ENCODE measurements around the gene KDM5A. TPM values are rescaled to one million over a fixed set of nuclear protein-coding genes. Genes with fewer than 3 reads are reported as not detected.
A peak's percentile ranks its signal among the peaks of the same experiment; 100 is the strongest.

The KDM5A gene
- total and polyA plus RNA-seq, 10 of the 15 experiments (the other 5 are each of a cell fraction or from before 2014, with no cell fraction given) = 9.0 to 59.9 (median 27.7) TPM

DNA sequence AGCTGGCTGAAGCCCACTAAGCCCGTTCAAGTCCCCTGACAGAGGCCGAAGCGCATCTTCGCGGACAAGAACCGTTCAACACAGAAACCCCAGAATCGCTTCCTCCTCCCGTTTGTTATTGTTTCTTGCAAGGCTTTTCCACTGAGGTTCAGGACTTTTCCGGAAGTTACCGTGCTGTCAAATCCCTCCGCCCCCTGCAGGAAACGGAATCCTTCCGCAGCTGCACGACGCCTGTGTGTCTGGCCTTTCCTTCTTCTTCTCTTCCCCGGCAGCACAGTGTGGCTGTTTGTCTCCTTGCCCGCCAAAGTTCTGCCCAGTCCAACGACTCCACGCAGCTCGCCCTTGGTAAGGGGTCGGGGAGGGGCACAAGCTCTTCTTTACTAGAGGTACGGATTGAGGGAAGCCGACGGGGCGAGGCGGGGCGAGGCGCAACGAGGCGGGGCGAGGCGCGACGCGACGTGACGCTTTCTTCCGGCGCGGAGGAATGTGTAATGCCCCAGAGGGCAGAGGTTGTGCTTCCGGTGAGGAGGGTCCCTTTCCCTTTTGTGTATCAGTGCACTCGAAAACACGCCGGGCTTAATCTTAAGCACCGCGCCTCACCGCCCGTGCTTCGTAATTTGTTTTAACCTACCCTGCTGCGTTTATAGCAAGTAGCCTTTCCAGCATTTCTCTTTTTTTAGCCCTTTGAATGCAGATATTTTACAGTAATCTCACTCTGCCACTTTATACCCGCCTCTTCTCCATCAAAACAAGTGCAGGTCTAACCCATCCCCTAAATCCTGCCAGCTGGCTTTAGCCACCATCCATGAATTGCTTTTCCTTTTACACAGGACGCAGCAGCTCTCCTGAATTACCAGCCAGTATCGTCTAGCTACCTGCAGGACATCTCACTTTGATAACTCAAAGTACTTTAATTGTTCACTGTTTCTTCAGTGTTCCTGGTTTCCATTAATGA lies at the start of gene KDM5A (continued):
- peak in 1 of 2 experiments; percentile 87; a peak in 2 of 4 replicates for TF ChIP-seq SRF (IDR thresholded peaks at IDR 0.05; ENCODE audit: low read depth in 2 of 2, low read length in 2 of 2)
- TF ChIP-seq STAT1 (conservative IDR thresholded peaks at IDR 0.05) = peak; percentile 95; the same call in 1 of the 2 replicates
- TF ChIP-seq SMARCA5 (IDR thresholded peaks at IDR 0.05) = peak; percentile 88; the same call in 1 of the 2 replicates
- peak; percentile 38 to 52; a peak in 2 of 4 replicates for TF ChIP-seq BHLHE40 (IDR thresholded peaks at IDR 0.05; ENCODE audit: borderline replicate concordance in 1 of 2, low read depth in 2 of 2, low read length in 1 of 2)
- peak; percentile 96 for TF ChIP-seq TAF1 (IDR thresholded peaks at IDR 0.05; ENCODE audit: borderline replicate concordance, low read depth, low read length)
- TF ChIP-seq FOS (IDR thresholded peaks at IDR 0.05; ENCODE audit: borderline replicate concordance, extremely low read depth, insufficient read length) = no peak
- peak; percentile 83 for TF ChIP-seq POU2F2 (IDR thresholded peaks at IDR 0.05; ENCODE audit: borderline replicate concordance, low read depth, low read length)
- peak; percentile 78 for TF ChIP-seq EED (IDR thresholded peaks at IDR 0.05; ENCODE audit: low read depth)
- peak; percentile 95 for TF ChIP-seq SIN3A (IDR thresholded peaks at IDR 0.05; ENCODE audit: low read depth, low read length)
- TF ChIP-seq JUNB (IDR thresholded peaks at IDR 0.05) = no peak
- peak; percentile 98 for TF ChIP-seq CREB1 (IDR thresholded peaks at IDR 0.05; ENCODE audit: low read depth)
- peak; percentile 98 for TF ChIP-seq CHD2 (IDR thresholded peaks at IDR 0.05; ENCODE audit: borderline replicate concordance, low read depth, low read length)
- TF ChIP-seq, protein P1, sequence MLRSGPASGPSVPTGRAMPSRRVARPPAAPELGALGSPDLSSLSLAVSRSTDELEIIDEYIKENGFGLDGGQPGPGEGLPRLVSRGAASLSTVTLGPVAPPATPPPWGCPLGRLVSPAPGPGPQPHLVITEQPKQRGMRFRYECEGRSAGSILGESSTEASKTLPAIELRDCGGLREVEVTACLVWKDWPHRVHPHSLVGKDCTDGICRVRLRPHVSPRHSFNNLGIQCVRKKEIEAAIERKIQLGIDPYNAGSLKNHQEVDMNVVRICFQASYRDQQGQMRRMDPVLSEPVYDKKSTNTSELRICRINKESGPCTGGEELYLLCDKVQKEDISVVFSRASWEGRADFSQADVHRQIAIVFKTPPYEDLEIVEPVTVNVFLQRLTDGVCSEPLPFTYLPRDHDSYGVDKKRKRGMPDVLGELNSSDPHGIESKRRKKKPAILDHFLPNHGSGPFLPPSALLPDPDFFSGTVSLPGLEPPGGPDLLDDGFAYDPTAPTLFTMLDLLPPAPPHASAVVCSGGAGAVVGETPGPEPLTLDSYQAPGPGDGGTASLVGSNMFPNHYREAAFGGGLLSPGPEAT (IDR thresholded peaks at IDR 0.05; ENCODE audit: low read depth) = peak; percentile 92
- TF ChIP-seq, protein P2, sequence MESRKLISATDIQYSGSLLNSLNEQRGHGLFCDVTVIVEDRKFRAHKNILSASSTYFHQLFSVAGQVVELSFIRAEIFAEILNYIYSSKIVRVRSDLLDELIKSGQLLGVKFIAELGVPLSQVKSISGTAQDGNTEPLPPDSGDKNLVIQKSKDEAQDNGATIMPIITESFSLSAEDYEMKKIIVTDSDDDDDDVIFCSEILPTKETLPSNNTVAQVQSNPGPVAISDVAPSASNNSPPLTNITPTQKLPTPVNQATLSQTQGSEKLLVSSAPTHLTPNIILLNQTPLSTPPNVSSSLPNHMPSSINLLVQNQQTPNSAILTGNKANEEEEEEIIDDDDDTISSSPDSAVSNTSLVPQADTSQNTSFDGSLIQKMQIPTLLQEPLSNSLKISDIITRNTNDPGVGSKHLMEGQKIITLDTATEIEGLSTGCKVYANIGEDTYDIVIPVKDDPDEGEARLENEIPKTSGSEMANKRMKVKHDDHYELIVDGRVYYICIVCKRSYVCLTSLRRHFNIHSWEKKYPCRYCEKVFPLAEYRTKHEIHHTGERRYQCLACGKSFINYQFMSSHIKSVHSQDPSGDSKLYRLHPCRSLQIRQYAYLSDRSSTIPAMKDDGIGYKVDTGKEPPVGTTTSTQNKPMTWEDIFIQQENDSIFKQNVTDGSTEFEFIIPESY (IDR thresholded peaks at IDR 0.05) = 0 out of 2 replicates have a peak, but pooled peaks have one; percentile 47
- TF ChIP-seq TBL1XR1 (IDR thresholded peaks at IDR 0.05; ENCODE audit: low read depth, low read length) = peak; percentile 88; the same call in 1 of the 2 replicates
- TF ChIP-seq WRNIP1 (IDR thresholded peaks at IDR 0.05; ENCODE audit: borderline replicate concordance, low read depth, low read length) = no peak
- peak; percentile 82; the same call in 1 of the 2 replicates for TF ChIP-seq RB1 (IDR thresholded peaks at IDR 0.05; ENCODE audit: borderline replicate concordance)
- peak; percentile 67 for TF ChIP-seq SIX5 (IDR thresholded peaks at IDR 0.05; ENCODE audit: low read depth, low read length, severe bottlenecking)
- TF ChIP-seq, protein P3, sequence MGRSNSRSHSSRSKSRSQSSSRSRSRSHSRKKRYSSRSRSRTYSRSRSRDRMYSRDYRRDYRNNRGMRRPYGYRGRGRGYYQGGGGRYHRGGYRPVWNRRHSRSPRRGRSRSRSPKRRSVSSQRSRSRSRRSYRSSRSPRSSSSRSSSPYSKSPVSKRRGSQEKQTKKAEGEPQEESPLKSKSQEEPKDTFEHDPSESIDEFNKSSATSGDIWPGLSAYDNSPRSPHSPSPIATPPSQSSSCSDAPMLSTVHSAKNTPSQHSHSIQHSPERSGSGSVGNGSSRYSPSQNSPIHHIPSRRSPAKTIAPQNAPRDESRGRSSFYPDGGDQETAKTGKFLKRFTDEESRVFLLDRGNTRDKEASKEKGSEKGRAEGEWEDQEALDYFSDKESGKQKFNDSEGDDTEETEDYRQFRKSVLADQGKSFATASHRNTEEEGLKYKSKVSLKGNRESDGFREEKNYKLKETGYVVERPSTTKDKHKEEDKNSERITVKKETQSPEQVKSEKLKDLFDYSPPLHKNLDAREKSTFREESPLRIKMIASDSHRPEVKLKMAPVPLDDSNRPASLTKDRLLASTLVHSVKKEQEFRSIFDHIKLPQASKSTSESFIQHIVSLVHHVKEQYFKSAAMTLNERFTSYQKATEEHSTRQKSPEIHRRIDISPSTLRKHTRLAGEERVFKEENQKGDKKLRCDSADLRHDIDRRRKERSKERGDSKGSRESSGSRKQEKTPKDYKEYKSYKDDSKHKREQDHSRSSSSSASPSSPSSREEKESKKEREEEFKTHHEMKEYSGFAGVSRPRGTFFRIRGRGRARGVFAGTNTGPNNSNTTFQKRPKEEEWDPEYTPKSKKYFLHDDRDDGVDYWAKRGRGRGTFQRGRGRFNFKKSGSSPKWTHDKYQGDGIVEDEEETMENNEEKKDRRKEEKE (IDR thresholded peaks at IDR 0.05) = no peak
- peak; percentile 63; the same call in 1 of the 2 replicates for TF ChIP-seq MTA2 (IDR thresholded peaks at IDR 0.05; ENCODE audit: low read depth)
- TF ChIP-seq NR2C1 (IDR thresholded peaks at IDR 0.05) = peak; percentile 99
